GM18499 (cell line): ENCODE measurements around the gene SPON1.
"Not testable (repeated sequence)": the region's sequence is repeated elsewhere in the genome, so short reads cannot be mapped to it uniquely, and the experiment has no call there.

Experiments
- ATAC-seq: cut with Tn5 transposase; IDR thresholded peaks from one replicate; pipeline ENCODE4 v1.9.1; 2021; ENCODE audit warnings: moderate number of reproducible peaks; ENCODE audit not compliant: insufficient read depth, unreplicated experiment

The SPON1 gene

DNA sequence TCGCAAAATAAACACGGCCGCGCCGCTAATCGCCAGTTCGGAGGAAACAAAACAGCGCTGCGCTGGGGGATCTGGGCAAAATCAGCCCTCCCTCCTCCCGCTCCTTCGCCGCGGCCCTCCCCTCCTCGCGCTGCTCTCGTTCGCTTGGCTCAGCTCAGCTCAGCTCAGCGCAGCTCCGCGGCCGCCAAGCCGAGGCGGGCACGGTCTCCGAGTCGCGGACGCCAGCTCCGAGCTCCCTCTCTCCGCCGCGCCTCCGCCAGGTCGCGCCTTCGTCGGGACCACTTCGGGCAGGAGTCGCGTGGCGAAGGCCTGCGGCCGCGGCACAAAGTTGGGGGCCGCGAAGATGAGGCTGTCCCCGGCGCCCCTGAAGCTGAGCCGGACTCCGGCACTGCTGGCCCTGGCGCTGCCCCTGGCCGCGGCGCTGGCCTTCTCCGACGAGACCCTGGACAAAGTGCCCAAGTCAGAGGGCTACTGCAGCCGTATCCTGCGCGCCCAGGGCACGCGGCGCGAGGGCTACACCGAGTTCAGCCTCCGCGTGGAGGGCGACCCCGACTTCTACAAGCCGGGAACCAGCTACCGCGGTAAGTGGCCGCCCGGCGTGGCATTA, at the start of gene SPON1:
Gene SPON1, plus strand, starts transcription at position 162 of the 607 bp plus-strand sequence. Its CDS starts 182 bp downstream, at position 344.
- no peak for ATAC-seq

DNA sequence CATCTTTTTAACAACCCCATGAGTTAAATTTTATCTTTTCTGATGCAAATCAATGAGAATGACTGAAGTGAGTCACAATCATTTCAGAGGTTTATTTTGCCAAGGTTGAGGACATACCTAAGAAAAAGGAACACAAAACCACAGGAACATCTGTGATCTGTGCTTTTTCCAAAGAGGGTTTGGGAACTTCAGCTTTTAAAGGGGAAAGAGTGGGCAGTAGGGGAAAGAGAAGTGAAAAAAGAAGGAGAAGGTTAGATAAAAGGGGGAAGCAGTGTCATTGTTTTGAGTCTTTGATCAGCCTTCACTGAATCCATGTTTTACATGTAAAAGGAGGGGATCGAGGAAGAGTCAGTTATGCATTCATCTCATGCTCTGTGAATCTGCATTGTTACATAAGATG, 45.3 kb upstream of the SPON1 start:
- ATAC-seq, result no peak

DNA sequence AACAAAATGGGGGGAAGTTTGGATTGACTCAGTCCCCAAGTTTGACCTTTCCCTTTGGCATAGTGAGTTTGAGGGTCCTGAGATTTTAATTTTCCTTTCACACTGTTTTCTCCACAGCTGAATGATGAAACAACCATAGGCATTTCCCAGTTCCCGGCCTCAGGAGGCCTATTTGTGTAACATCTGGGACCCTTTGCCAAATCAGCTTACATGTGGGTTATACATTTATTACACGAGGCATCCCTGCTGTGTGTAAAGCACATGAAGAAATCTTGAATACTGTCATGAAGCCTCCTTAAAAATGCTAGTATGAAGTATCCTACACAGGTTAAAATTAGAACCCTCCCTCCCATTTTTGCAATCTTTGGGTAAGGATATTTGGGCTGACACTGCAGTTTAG, 44.6 kb upstream of the SPON1 start:
- ATAC-seq, result no peak

DNA sequence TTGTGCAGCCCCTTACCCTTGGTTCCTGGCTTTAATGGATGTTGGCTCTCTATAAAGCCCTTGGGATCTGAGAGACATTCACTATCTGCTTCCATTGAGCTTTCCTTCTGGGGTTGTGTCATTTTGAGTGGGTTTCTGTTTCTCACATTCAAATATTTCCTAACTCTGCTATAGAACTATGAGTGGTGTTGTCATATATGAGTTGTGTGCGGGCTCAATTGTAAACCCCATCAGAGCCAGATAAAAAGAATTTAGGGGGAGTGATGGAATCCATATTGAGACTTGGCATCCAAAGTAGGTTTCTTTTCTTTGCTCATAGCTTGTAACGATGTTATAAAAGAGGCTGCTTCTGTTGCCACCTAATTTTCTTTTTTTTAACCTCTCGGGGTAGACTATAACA, 41.8 kb upstream of the SPON1 start:
- ATAC-seq, result no peak

DNA sequence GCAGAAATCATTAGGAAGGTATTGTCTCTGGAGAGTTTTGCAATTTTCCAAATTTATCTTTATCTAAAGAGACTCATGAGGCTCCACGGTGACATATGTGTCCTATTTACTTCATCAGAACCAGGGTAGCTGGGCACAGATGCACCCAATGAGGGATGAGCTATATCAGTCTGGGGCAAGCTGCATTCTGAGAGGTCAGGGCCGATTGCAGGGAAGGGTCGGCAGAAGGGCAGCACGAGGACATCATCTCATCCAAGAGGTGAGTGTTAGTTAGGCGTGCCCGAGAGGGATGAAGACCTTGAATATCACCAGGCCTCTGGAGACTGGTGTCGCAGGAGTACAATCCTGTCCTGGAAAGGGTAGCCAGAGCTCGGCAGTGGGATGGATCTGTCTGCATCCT, 41.0 kb upstream of the SPON1 start:
- no peak for ATAC-seq

DNA sequence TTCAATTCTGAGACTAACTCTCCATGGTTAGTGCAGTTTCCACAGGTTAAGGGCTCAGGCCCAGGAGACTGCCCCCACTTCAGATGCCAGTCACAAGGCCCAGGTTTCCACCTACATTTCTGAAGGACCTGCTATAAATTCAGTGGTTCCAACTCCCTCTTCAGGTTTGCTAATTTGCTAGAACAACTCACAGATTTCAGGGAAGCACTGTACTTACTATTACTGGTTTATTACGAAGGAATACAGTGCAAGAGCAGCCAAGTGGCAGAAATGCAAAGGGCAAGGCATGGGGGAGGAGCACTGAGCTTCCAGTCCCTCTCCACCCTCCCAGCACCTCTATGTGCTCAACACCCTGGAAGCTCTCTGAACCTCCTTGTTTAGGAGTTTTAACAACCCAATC, 39.3 kb upstream of the SPON1 start:
- ATAC-seq, result no peak

DNA sequence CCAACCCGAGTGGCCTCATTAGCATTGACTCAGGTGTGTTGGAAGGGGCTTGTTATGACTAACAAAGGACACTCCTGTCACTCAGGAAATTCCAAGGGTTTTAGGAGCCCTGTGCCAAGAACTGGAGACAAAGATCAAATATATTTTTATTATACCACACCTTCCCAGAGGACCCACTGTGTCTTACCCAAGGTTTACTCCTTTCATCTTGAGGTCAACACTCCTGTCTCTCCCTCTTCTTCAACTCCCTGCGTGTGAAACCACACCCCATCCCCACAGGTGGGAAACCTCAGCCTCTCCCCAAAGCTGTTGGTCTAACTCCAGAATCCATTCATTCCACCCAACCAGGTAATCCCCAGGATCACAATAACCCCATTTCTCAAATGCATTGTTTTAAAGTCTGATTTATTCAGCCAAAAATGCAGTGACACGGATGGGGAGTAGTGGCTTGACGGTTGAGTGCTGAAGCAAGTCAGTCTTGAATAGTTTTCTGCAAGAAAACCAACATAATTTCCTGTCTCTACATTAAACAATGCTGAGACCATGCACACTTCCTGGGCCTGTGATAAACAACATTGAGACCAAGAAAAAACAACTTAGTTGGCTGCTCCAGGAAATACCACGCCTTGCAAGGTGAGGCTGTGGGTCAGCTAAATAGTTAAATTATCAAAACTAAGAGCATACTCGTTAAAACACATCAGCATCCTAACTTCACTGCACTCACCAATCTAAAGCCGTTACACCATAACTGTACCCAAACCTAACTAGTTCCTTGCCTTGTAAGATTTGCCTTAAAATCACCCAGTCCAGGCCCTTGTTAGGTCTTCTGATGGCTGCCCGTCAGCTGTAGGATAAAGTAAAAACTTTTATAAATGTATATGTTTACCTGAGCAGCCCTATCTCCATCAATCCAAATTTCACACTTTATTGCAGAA, 38.5 kb upstream of the SPON1 start:
- no peak for ATAC-seq

DNA sequence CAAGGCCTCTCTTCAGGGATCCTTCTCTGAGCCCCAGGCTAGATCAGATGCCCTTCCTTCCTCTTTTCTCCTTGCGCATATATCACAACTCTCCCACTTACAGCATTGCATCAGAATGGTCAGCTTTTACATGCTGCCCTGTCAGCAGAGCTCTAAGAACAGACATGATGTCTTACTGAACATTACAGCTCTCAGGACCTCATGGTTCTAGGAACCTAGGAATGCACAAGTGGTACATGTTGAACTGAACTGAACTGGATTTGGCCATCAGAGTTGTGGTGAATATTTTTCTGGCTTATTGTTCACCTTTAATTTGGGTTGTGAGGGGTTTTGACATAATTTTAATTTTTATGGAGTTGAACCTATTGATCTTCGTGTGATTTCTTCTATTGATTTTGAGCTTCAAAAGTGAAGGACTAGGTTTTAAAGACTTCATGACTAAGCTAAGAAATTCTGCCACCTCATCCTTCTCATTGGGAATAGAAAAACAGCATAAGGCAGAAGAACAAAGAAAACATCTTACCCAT, 37.7 kb upstream of the SPON1 start:
- ATAC-seq, result no peak

DNA sequence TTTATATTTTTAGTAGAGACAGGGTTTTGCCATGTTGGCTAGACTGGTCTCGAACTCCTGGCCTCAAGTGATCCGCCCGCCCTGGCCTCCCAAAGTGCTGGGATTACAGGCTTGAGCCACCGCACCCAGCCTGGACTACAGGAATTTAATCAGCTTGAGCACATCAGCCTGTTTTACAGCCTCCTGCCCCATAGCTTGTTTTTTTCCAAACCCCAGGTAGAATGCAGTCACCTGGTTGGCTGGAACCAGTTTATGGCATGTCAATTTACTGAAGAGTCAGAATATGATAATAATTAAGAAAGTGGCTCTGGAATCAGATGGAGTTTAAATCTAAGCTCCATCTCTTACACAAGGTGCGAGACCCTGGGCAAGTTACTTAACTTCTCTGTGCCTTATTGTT, 36.2 kb upstream of the SPON1 start:
- not testable (repeated sequence) for ATAC-seq

DNA sequence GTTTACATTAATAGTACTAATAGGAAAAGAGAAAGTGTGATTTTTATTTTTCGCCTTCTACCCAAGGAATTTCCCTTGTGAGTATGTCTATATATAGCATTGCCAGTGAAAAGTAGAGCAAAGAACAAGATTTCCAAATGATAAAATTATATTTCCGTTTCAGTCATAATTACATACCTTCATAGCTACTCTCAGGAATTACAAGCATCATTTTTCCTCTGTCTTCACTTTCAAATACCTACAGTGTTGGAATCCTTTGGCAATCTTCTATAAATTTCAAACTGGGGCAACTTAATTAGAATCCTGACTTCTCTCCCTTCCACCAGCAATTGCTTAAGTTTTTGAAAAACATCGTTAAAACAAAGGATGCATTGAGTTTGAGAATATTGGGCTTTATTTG, 35.5 kb upstream of the SPON1 start:
- ATAC-seq, result no peak

DNA sequence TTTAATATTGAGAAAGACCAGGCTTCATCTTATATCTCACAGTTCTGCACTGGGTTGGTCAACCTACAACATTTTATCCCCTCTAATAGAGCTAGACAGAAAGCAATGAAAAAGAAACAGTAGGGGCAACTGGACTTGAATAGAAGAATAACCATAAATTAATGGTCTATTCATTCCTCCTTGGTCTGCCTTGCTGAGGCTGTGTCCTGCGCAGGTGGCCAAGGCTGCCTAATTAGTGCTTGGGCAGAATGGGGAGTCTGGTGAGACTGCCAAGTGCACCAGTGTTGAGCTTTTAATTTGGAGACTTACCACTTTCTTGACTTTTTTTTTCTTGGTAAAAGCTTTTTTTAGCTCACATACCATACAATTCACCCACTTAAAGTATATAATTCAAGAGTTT, 35.0 kb upstream of the SPON1 start:
- no peak for ATAC-seq

DNA sequence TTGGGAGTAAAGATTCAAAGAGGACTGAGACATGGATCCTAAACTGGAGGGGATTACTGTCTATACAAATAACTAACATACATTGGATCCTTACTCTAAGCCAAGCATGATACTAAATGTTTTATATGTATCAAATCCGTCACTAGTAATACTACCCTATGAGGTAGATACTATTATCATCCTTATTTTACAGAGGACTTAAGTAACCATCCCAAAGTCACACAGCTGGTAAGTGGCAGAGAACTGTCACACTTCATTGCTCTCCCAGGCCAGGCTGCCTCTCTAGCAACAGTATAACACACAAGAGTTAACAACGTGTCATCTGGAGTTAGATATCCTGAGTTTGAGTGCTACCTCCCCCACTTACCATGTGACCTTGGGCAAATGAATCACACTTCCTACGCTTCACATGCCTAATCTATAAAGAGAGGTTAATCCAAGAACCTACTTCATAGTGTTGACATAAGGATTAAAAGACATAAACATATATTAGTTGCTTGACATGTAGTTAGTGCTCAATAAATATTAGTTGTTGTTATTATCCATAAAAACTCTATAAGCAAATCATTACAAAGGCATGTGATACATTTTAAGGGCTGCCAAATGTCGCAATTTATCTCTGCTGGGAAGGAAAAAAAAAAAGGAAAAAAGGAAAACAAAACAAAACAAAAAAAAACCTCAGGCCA, 33.8 kb upstream of the SPON1 start:
- ATAC-seq, result no peak

DNA sequence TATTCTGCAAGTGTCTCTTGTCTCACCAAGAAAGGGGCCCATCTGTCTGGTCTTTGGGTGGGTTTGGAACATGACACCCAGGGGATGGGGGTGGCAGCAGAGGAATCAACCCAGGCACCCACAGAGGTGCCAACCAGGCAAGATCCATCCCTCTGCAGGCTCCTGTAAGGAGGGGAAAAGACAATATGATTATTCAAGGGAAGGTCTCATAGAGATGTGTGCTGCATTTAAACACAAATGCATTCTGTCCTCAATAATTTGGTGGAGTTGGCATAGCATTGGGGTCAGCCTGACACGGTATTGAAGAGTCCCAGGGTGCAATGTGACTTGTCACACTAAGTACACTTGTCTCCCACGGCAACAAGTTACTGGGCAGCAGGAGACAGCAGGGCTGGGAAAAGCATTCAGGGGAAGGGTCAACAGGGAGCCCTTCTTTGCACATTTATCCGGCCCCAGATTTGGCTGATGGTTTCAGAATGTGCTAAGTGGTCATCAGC, 33.1 kb upstream of the SPON1 start:
- no peak for ATAC-seq

DNA sequence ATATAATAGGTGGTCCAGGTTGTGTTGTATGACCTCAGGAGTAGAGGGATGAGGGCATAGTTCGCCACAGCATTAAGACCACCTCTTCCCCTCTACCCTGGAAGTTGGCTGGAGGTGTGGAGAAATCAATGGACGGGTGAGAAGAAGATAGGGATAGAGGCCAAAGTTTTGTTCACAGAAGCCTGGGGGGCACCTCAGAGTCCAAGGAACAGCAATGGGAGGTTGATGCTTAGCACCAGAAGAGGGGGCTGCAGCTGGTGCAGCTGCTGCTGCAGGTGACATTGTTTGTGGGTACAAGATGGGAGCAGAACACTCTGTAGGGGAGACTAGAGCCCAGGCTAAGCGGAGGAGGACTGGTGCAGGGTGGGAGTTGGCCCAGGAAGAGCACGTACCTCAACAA, 31.2 kb upstream of the SPON1 start:
- no peak for ATAC-seq

DNA sequence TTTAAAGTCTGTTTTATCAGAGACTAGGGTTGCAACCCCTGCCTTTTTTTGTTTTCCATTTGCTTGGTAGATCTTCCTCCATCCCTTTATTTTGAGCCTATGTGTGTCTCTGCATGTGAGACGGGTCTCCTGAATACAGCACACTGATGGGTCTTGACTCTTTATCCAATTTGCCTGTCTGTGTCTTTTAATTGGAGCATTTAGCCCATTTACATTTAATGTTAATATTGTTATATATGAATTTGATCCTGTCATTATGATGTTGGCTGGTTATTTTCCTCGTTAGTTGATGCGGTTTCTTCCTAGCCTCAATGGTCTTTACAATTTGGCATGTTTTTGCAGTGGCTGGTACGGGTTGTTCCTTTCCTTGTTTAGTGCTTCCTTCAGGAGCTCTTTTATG, 25.4 kb upstream of the SPON1 start:
- not testable (repeated sequence) for ATAC-seq

DNA sequence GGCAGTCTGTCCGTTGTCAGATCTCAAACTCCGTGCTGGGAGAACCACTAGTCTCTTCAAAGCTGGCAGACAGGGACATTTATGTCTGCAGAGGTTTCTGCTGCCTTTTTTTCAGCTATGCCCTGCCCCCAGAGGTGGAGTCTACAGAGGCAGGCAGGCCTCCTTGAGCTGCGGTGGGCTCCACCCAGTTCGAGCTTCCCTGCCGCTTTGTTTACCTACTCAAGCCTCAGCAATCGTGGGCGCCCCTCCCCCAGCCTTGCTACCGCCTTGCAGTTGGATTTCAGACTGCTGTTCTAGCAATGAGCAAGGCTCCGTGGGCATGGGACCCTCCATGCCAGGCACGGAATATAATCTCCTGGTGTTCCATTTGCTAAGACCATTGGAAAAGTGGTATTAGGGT, 23.7 kb upstream of the SPON1 start:
- not testable (repeated sequence) for ATAC-seq

DNA sequence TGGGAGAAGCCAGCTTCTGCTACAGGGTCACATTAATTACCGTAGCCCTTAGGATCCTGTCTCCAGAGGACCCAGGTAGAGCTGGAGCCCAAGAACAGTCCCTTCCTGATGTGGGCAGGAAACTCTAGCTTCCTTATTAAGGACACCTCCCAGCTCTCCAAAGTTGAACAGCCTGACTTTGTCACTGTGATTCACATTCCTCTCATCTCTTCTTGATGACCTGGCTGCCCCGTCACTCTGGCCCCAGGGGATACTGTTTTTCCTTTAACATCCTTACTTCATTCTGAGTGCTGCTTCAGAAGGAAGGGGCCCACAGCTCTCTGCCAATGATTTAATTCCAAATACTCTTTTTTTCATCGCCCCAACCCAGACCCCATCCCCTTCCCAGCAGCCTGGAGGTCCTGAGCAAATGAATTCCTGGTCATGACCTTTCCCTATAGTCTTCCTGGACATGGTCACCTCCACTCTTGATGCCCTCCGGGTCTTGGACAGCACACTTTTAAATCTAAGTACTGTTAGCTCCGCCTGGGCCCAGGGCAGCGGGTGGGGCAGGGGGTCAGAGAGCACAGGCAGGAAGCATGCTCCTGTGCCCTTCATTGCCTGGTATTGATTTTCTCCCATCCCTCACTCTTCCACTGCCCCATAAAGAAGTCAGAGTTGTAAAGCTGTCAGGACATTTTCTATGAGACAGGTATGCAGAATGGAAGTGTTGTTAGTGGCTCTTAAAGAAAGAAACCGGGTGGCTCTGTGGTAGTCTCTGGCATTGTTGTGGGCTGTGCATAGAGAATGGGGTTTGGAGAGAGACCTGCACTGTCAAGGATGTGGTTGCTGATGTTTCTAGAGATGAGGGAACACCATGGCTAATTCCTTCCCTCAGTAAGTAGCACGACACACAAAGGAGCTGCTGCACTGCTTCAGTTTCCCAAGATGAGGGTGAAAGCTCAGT, 22.3 kb upstream of the SPON1 start:
- ATAC-seq, result no peak

DNA sequence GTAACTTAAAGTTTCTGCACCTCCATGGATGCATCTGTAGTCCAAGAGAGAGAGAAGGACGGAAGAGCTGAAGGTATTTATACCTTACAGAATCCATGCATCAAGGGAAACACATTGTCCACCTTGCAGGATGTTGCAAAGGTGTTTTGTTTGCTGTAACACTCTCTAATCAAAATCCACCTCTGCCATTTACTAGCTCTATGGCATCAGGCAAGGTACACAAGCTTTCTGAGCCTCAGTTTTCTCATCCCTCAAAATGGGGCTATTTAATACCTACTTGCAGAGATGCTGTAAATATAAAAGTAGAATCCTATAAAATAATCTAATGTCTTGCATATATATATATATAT, 21.6 kb upstream of the SPON1 start:
- no peak for ATAC-seq

DNA sequence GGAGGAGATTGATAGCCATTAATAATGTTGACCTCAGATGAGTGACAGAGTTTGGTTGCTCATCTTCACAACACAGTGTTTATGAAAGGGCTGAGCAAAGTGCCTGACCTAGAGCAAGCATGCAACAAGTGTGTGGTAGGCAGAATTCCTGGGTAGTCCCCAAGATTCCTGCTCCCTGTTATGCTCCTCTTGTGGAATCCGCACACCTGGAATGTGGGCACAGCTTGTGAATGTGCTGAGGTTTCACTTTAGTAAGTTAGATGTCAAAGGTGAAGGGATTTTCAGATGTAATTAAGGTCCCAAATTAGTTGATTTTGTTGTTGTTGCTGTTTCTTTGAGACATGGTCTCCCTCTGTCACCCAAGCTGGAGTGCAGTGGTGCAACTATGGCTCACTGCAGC, 20.7 kb upstream of the SPON1 start:
- no peak for ATAC-seq

DNA sequence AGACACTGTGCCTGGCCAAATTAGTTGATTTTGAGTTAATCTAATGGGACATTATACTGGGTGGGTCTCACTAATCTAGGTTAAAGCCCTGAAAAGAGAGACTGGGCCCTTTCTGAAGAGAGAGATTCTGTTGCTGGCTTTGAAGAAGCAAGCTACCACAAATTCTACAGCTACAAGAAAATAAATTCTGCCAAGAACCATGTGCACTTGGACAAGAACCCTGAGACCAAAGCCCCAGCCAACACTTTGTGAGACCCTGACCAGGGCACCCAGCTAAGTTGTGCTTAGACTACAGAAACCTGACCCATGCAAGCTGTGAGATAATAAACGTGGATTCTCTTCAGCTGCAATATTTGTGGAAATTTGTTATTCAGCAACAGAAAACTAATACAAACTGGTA, 20.1 kb upstream of the SPON1 start:
- no peak for ATAC-seq
